ENCODE data around the gene B3GNT9. TPM values are rescaled to one million over a fixed set of nuclear protein-coding genes. Genes with fewer than 3 reads are reported as not detected.

The B3GNT9 gene
- total RNA-seq, 4 donors from 2014 or later = 1.5 to 69.1 (median 5.5) TPM

DNA sequence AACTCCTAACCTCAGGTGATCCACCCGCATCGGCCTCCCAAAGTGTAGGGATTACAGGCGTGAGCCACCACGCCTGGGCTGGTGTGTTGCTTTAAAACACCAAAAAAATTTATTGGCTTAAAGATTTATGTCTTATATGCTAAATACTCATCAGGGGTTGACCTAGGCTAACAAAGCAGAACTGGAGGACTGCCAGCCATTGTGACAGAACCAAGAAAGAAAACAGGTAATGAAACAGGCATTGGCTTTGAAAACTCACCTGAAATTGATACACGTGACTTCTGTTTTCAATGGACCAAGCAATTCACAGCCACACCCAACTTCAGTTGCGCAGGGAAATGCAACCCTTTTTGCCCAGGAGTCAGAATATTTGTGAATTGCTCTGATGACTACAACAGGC lies 46.0 kb downstream of the B3GNT9 start:
- WGBS, 2 donors (ENCODE audit: low coverage in 1 of 2) = 45 to 50% methylated on average over 6 of the region's 6 CpGs
- Histone ChIP-seq H3K27ac (peak overlapping the region; percentile 65 to 71 (median 66)), H3K4me3 (no peak overlapping the region), H3K4me1 (peaks cover 4 to 25% (median 9%) of the 10 kb centered on the region in 4 donors), H3K9me3 (no peaks in the 10 kb centered on the region), H3K36me3 (peaks cover 0 to 11% (median 0%) of the 10 kb centered on the region in 4 donors), H3K27me3 (no peaks in the 10 kb centered on the region)
- intact Hi-C loops (cut with DNase I; ENCODE audit: low total_unique reads) (no loop called here), in situ Hi-C loops (cut with MboI; ENCODE audit: low pct_ligation_motif_present in 1 of 4, low pct_unique_long_range_greater_than_20kb in 1 of 4, low sequenced_read_pairs in 3 of 4) (no loop called here)
- TF ChIP-seq POLR2A (IDR thresholded peaks at IDR 0.05) (no peak), POLR2AphosphoS5 (IDR thresholded peaks at IDR 0.05) (no peak), EP300 (IDR thresholded peaks at IDR 0.05; ENCODE audit: low read depth) (no peak)
- TF ChIP-seq, protein P1, sequence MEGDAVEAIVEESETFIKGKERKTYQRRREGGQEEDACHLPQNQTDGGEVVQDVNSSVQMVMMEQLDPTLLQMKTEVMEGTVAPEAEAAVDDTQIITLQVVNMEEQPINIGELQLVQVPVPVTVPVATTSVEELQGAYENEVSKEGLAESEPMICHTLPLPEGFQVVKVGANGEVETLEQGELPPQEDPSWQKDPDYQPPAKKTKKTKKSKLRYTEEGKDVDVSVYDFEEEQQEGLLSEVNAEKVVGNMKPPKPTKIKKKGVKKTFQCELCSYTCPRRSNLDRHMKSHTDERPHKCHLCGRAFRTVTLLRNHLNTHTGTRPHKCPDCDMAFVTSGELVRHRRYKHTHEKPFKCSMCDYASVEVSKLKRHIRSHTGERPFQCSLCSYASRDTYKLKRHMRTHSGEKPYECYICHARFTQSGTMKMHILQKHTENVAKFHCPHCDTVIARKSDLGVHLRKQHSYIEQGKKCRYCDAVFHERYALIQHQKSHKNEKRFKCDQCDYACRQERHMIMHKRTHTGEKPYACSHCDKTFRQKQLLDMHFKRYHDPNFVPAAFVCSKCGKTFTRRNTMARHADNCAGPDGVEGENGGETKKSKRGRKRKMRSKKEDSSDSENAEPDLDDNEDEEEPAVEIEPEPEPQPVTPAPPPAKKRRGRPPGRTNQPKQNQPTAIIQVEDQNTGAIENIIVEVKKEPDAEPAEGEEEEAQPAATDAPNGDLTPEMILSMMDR (IDR thresholded peaks at IDR 0.05) = no peak
- peak; percentile 68 for DNase-seq

DNA sequence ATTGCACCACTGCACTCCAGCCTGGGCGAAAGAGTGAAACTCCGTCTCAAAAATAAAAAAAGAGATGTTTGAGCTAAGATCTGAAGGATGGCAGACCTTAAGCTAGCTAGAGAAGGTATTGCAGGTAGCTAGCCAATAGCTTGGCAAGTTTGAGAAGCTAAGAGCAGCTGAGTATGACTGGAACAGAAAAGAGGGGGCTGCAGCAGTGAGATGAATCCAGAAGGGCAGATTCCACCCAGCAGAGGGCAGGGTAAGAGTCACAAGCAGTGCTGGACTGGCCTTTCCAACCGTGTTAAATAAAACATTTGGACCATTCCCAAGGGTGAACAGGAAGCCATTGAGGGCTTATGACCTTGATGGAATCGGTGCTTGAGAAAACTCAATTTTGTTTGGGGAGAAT lies 46.7 kb downstream of the B3GNT9 start:
- intact Hi-C loops (cut with DNase I; ENCODE audit: low total_unique reads) = no loop called here
- no peak overlapping the region for H3K27ac ChIP-seq
- no peaks in the 10 kb centered on the region for H3K9me3 ChIP-seq
- WGBS, 2 donors (ENCODE audit: low coverage in 1 of 2) = 52 to 65% methylated on average over 4 of the region's 4 CpGs
- TF ChIP-seq, protein P1 (IDR thresholded peaks at IDR 0.05) = peak in 3 of 5 experiments; percentile 11 to 24 (median 14)
- TF ChIP-seq POLR2A (IDR thresholded peaks at IDR 0.05) = no peak
- TF ChIP-seq EP300 (IDR thresholded peaks at IDR 0.05; ENCODE audit: low read depth) = no peak
- no peak for TF ChIP-seq POLR2AphosphoS5 (IDR thresholded peaks at IDR 0.05)
- no peak for DNase-seq
- no peak overlapping the region for H3K4me3 ChIP-seq
- H3K27me3 ChIP-seq = no peaks in the 10 kb centered on the region
- peaks cover under 1 to 21% (median 5%) of the 10 kb centered on the region in 4 donors for H3K4me1 ChIP-seq
- in situ Hi-C loops (cut with MboI; ENCODE audit: low pct_ligation_motif_present in 1 of 4, low pct_unique_long_range_greater_than_20kb in 1 of 4, low sequenced_read_pairs in 3 of 4) = no loop called here
- H3K36me3 ChIP-seq = peaks cover 0 to 16% (median under 1%) of the 10 kb centered on the region in 4 donors

DNA sequence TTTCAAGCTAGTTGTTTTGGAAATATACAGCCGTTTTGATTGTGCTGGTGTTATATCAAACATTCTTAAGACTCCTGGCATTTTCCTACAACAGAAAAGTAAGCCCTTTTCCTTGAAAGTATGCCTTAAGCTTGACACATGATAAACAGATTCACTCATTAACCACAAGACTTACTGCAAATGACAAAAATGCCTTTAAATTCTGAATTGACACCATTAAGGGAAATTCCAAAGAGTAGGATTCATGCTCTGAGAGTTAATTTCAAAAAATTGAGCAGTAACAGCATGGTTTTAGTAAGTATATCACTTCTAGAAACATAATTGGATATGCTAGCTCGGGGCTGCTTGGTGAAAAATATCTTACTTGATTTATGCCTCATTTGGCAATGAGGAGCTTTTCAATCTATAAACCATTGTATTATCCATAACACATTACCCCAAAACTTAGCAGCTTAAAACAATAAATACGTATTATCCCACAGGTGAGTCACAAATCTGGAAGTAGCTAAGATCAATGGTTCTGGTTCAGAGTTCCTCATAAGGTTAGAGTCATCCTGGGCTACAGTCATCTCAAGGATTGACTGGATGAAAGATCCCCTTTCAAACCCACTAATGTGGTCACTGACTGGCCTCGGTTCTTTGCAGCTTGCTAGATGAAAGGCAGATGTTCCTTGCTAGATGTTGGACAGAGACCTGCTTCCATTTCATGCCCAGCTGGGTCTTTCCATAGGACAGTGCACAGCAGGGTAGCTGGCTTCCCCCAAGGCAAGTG lies 49.3 kb downstream of the B3GNT9 start:
- Histone ChIP-seq H3K4me1 (peaks cover 0 to 18% (median 3%) of the 10 kb centered on the region in 4 donors), H3K27ac (no peak overlapping the region), H3K9me3 (no peaks in the 10 kb centered on the region), H3K4me3 (no peak overlapping the region), H3K27me3 (no peaks in the 10 kb centered on the region), H3K36me3 (peaks cover 0 to 23% (median 4%) of the 10 kb centered on the region in 4 donors)
- in situ Hi-C loops (cut with MboI; ENCODE audit: low pct_ligation_motif_present in 1 of 4, low pct_unique_long_range_greater_than_20kb in 1 of 4, low sequenced_read_pairs in 3 of 4) = no loop called here
- WGBS, 2 donors (ENCODE audit: low coverage in 1 of 2) = 72 to 92% methylated on average over 3 to 4 of the region's 4 CpGs
- intact Hi-C loops (cut with DNase I; ENCODE audit: low total_unique reads) = no loop called here
- TF ChIP-seq, protein P1 (IDR thresholded peaks at IDR 0.05) = no peak
- no peak for TF ChIP-seq POLR2AphosphoS5 (IDR thresholded peaks at IDR 0.05)
- TF ChIP-seq EP300 (IDR thresholded peaks at IDR 0.05; ENCODE audit: low read depth) = no peak
- no peak for TF ChIP-seq POLR2A (IDR thresholded peaks at IDR 0.05)
- no peak for DNase-seq

DNA sequence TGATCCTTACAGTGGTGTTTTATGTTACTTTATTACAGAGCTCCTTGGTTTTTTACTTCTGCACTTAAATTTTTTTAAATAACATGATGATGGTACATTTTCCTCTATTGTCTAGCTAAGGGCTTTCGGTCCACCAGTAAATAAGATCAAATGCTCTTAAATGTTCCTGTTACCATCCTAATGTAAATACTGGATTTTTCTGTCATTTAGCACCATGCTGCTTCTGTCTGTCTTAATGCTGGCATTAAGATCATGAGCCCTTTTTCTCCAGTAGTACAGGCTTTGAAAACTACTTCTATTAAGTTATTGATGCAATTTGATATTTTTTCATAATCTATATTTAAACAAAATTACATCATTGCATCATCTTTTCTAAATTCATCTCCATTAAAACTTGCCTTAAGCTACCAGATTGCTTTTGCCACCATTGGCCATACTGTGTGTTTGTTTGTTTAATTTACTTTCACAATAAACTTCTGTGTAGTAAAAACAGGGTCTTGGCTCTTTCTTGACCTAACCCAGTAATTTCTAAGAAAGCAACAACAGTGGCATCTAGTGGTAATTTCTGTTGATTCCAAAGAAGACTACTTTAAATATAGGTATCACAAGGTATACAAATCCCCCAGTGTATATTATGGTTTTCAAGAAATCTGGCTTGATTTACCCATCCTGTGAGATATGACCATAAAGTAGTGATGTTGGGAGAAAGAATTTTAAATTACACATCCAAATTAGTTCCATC lies 50.1 kb downstream of the B3GNT9 start:
- TF ChIP-seq POLR2AphosphoS5 (IDR thresholded peaks at IDR 0.05) = no peak
- TF ChIP-seq POLR2A (IDR thresholded peaks at IDR 0.05) = no peak
- TF ChIP-seq, protein P1 (IDR thresholded peaks at IDR 0.05) = no peak
- no peak for TF ChIP-seq EP300 (IDR thresholded peaks at IDR 0.05; ENCODE audit: low read depth)
- in situ Hi-C loops (cut with MboI; ENCODE audit: low pct_ligation_motif_present in 1 of 4, low pct_unique_long_range_greater_than_20kb in 1 of 4, low sequenced_read_pairs in 3 of 4) = no loop called here
- Histone ChIP-seq H3K4me1 (peaks cover 0 to 15% (median 3%) of the 10 kb centered on the region in 4 donors), H3K27ac (no peak overlapping the region), H3K27me3 (no peaks in the 10 kb centered on the region), H3K9me3 (no peaks in the 10 kb centered on the region), H3K36me3 (peaks cover 0 to 23% (median 4%) of the 10 kb centered on the region in 4 donors), H3K4me3 (no peak overlapping the region)
- 97 to 100% methylated on average over 1 of the region's 1 CpG for WGBS, 2 donors (ENCODE audit: low coverage in 1 of 2)
- no peak for DNase-seq
- intact Hi-C loops (cut with DNase I; ENCODE audit: low total_unique reads) = no loop called here

Data from transverse colon (tissue), 4 donors.